ENCODE results near the gene KIR3DL2. TPM values are rescaled to one million over a fixed set of nuclear protein-coding genes. Genes with fewer than 3 reads are reported as not detected.

KIR3DL2 gene
- total and polyA plus RNA-seq, 2 of the 4 experiments (the other 2 are of a cell fraction), result not detected

DNA sequence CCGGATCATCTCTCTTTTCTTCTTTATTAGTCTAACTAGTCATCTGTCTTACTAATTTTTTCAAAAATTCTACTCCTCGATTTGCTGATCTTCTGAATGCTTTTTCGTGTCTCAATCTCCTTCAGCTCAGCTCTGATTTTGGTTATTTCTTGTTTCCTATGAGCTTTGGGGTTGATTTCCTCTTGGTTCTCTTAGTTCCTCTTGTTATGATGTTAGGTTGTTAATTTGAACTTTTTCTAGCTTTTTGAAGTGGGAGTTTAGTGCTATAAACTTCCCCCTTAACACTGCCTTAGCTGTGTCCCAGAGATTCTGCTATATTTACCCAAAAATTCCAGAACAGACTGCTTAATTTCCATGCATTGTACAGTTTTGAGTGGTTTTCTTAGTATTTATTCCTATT, 27.2 kb downstream of the KIR3DL2 start:
- no peak overlapping the region for H3K27ac ChIP-seq (ENCODE audit: insufficient read depth, low read length)
- no peak overlapping the region for H3K23ac ChIP-seq (ENCODE audit: low read depth, low read length)
- TF ChIP-seq, protein P1, sequence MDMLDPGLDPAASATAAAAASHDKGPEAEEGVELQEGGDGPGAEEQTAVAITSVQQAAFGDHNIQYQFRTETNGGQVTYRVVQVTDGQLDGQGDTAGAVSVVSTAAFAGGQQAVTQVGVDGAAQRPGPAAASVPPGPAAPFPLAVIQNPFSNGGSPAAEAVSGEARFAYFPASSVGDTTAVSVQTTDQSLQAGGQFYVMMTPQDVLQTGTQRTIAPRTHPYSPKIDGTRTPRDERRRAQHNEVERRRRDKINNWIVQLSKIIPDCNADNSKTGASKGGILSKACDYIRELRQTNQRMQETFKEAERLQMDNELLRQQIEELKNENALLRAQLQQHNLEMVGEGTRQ (IDR thresholded peaks at IDR 0.05; ENCODE audit: low read depth, low read length), result no peak
- TF ChIP-seq CEBPB (IDR thresholded peaks at IDR 0.05; ENCODE audit: low read depth, low read length), result no peak
- no peak for TF ChIP-seq MXI1 (IDR thresholded peaks at IDR 0.05; ENCODE audit: borderline replicate concordance, low read depth, low read length)
- TF ChIP-seq RFX5 (IDR thresholded peaks at IDR 0.05; ENCODE audit: low read depth, low read length), result no peak
- TF ChIP-seq, protein P2, sequence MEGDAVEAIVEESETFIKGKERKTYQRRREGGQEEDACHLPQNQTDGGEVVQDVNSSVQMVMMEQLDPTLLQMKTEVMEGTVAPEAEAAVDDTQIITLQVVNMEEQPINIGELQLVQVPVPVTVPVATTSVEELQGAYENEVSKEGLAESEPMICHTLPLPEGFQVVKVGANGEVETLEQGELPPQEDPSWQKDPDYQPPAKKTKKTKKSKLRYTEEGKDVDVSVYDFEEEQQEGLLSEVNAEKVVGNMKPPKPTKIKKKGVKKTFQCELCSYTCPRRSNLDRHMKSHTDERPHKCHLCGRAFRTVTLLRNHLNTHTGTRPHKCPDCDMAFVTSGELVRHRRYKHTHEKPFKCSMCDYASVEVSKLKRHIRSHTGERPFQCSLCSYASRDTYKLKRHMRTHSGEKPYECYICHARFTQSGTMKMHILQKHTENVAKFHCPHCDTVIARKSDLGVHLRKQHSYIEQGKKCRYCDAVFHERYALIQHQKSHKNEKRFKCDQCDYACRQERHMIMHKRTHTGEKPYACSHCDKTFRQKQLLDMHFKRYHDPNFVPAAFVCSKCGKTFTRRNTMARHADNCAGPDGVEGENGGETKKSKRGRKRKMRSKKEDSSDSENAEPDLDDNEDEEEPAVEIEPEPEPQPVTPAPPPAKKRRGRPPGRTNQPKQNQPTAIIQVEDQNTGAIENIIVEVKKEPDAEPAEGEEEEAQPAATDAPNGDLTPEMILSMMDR (conservative IDR thresholded peaks at IDR 0.05; ENCODE audit: low read depth, low read length), result no peak
- TF ChIP-seq SMC3 (IDR thresholded peaks at IDR 0.05; ENCODE audit: low read depth, low read length), result no peak
- no peak for TF ChIP-seq MAZ (IDR thresholded peaks at IDR 0.05; ENCODE audit: borderline replicate concordance, low read depth, low read length)
- no peak for TF ChIP-seq POLR2A (IDR thresholded peaks at IDR 0.05; ENCODE audit: low read depth, low read length)
- TF ChIP-seq MAFK (IDR thresholded peaks at IDR 0.05; ENCODE audit: low read depth, low read length), result no peak
- no peaks in the 10 kb centered on the region for H3K4me1 ChIP-seq (ENCODE audit: control insufficient read depth, insufficient read depth, low read length)
- no peaks in the 10 kb centered on the region for H3K9me1 ChIP-seq (ENCODE audit: insufficient read depth, low read length)
- H3K9me3 ChIP-seq (ENCODE audit: control insufficient read depth, insufficient read depth, low read length), result peaks cover 14% of the 10 kb centered on the region
- ATAC-seq (ENCODE audit: low read depth) (no peak), DNase-seq (no peak)
- intact Hi-C loops (cut with micrococcal nuclease), result no loop called here
- no peak overlapping the region for H2BK15ac ChIP-seq (ENCODE audit: low read depth, low read length)
- H3K27me3 ChIP-seq (ENCODE audit: control insufficient read depth, insufficient read depth, low read length), result no peaks in the 10 kb centered on the region
- no peaks in the 10 kb centered on the region for H3K36me3 ChIP-seq (ENCODE audit: control insufficient read depth, insufficient read depth, low read length)
- no peaks in the 10 kb centered on the region for H4K20me1 ChIP-seq (ENCODE audit: insufficient read depth, low read length)
- no peak overlapping the region for H3K4me3 ChIP-seq (ENCODE audit: insufficient read depth, low read depth, low read length)
- CTCF ChIA-PET, result no interaction called here
- POLR2A ChIA-PET (ENCODE audit: unreplicated experiment), result no interaction called here
- dilution Hi-C loops (cut with HindIII; ENCODE audit: low sequenced_read_pairs, unreplicated experiment), result no loop called here
- no CpG with 5 or more reads among the region's 3 CpGs for WGBS, 2 experiments (ENCODE audit: extremely low coverage in 2 of 2, insufficient read length in 1 of 2)
- H3K4me2 ChIP-seq (ENCODE audit: low read depth, low read length), result no peak overlapping the region
- no TSS peak for BruUV-seq (replicated peaks)
- H3K4ac ChIP-seq (ENCODE audit: low read depth, low read length), result no peak overlapping the region
- in situ Hi-C loops (cut with MboI; ENCODE audit: low sequenced_read_pairs), result no loop called here
- H2BK20ac ChIP-seq (ENCODE audit: low read depth, low read length), result no peak overlapping the region
- no peak overlapping the region for H3K9ac ChIP-seq (ENCODE audit: low read depth, low read length)
- no peak overlapping the region for H2BK5ac ChIP-seq (ENCODE audit: low read depth, low read length, poor library complexity, severe bottlenecking)
- H4K8ac ChIP-seq (ENCODE audit: low read depth in 2 of 2, low read length in 2 of 2), result no peak overlapping the region
- no peak overlapping the region for H3K14ac ChIP-seq (replicated peaks; ENCODE audit: low read depth, low read length)
- H2BK120ac ChIP-seq (ENCODE audit: low read depth, low read length), result no peak overlapping the region
- no peak overlapping the region for H4K91ac ChIP-seq (ENCODE audit: insufficient read depth, low read depth, low read length)
- H3K79me1 ChIP-seq (ENCODE audit: low read depth in 1 of 2, low read length in 2 of 2), result no peaks in the 10 kb centered on the region
- no peak overlapping the region for H2AK5ac ChIP-seq (ENCODE audit: low read depth, low read length)
- no peak overlapping the region for H2AK9ac ChIP-seq (replicated peaks; ENCODE audit: low read depth, low read length, poor library complexity)
- H3K56ac ChIP-seq (ENCODE audit: extremely low read depth, insufficient read depth, low read length), result no peak overlapping the region
- no peak overlapping the region for H3K18ac ChIP-seq (ENCODE audit: low read depth, low read length)
- H4K5ac ChIP-seq (ENCODE audit: low read depth, low read length), result no peak overlapping the region
- H2AFZ ChIP-seq (replicated peaks; ENCODE audit: low read length, poor library complexity), result no peak overlapping the region
